Measurements from ENCODE around the gene C1orf105. TPM values are rescaled to one million over a fixed set of nuclear protein-coding genes. Genes with fewer than 3 reads are reported as not detected.
"Not testable (repeated sequence)": the region's sequence is repeated elsewhere in the genome, so short reads cannot be mapped to it uniquely, and the experiment has no call there.

Gene C1orf105, protein sequence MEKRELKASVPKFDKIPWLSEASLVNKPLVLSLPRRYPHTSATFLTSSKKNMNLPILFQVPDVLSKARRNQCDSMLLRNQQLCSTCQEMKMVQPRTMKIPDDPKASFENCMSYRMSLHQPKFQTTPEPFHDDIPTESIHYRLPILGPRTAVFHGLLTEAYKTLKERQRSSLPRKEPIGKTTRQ
- total RNA-seq = not detected
- polyA plus RNA-seq = not detected

DNA sequence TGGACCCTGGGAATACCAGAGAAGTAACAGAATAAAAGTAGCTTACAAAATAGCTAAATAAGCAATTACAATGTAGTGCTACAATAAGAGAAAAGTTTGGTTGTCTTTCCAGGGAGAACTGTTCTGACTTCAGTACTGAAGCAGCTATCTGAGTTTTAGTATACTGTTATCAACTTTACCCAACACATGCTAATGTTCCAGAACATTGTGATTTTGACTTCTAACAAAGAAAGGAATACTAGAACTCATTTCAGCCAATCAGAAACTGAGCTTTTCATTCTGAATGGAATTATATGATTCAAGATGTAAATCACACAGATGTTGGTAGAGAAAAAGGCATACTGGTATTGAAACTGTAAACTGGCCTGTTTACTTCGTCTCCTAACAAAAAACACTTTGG, at the start of gene C1orf105:
C1orf105 (plus strand) TSS at position 301 of the 400 bp plus-strand sequence. CDS start 201 bp downstream, outside the sequence.
- no peak within 1 kb of the TSS for H3K27ac Mint-ChIP-seq
- ATAC-seq (ENCODE audit: low read depth in 2 of 2) (no peak), DNase-seq (no peak)
- no peaks in the 10 kb centered on the region for H3K9me3 Mint-ChIP-seq
- H3K36me3 ChIP-seq (ENCODE audit: control insufficient read depth, insufficient read depth, low read length) = no peaks in the 10 kb centered on the region
- H3K27me3 Mint-ChIP-seq = no peaks in the 10 kb centered on the region
- no peaks in the 10 kb centered on the region for H3K36me3 Mint-ChIP-seq
- no peaks in the 10 kb centered on the region for H3K4me1 ChIP-seq (ENCODE audit: control insufficient read depth, insufficient read depth, low read length, poor library complexity, severe bottlenecking)
- no peak within 1 kb of the TSS for H3K27ac ChIP-seq (ENCODE audit: insufficient read depth, low read length, poor library complexity, severe bottlenecking)
- no peak within 1 kb of the TSS for H3K4me3 ChIP-seq (ENCODE audit: low read depth, low read length)
- no peak within 1 kb of the TSS for H3K4me3 Mint-ChIP-seq
- H3K9me3 ChIP-seq (ENCODE audit: control insufficient read depth in 2 of 2, low read length in 2 of 2) = no peaks in the 10 kb centered on the region
- H3K4me1 Mint-ChIP-seq = peaks cover 0 to 10% (median 4%) of the 10 kb centered on the region in 4 donors
- no peaks in the 10 kb centered on the region for H3K27me3 ChIP-seq (ENCODE audit: control insufficient read depth, insufficient read depth, low read length)

GRCh38 chr1:172371646-172372045, 48.8 kb upstream of the C1orf105 start:
- not testable (repeated sequence) for H3K36me3 ChIP-seq (ENCODE audit: control insufficient read depth, insufficient read depth, low read length); H3K4me3 ChIP-seq (ENCODE audit: low read depth, low read length); H3K27me3 Mint-ChIP-seq; H3K27ac ChIP-seq (ENCODE audit: insufficient read depth, low read length, poor library complexity, severe bottlenecking); H3K4me1 ChIP-seq (ENCODE audit: control insufficient read depth, insufficient read depth, low read length, poor library complexity, severe bottlenecking); H3K4me3 Mint-ChIP-seq; ATAC-seq (ENCODE audit: low read depth in 2 of 2); H3K27ac Mint-ChIP-seq; H3K27me3 ChIP-seq (ENCODE audit: control insufficient read depth, insufficient read depth, low read length); DNase-seq; H3K36me3 Mint-ChIP-seq
- peaks cover 2 to 25% (median 10%) of the 10 kb centered on the region in 7 donors for H3K9me3 Mint-ChIP-seq
- peaks cover 0 to 21% (median 15%) of the 10 kb centered on the region in 4 donors for H3K4me1 Mint-ChIP-seq
- peaks cover 9 to 13% of the 10 kb centered on the region in 2 experiments for H3K9me3 ChIP-seq (ENCODE audit: control insufficient read depth in 2 of 2, low read length in 2 of 2)

- no peak for DNase-seq
- Histone ChIP-seq H3K27me3 (ENCODE audit: control insufficient read depth, insufficient read depth, low read length) (no peaks in the 10 kb centered on the region), H3K9me3 (ENCODE audit: control insufficient read depth in 2 of 2, low read length in 2 of 2) (no peaks in the 10 kb centered on the region), H3K27ac (ENCODE audit: insufficient read depth, low read length, poor library complexity, severe bottlenecking) (no peak overlapping the region), H3K4me1 (ENCODE audit: control insufficient read depth, insufficient read depth, low read length, poor library complexity, severe bottlenecking) (no peaks in the 10 kb centered on the region), H3K36me3 (ENCODE audit: control insufficient read depth, insufficient read depth, low read length) (no peaks in the 10 kb centered on the region), H3K4me3 (ENCODE audit: low read depth, low read length) (no peak overlapping the region)
- Mint-ChIP-seq H3K4me3 (no peak overlapping the region), H3K27me3 (no peaks in the 10 kb centered on the region), H3K36me3 (no peaks in the 10 kb centered on the region), H3K4me1 (peaks cover 0 to 29% (median 18%) of the 10 kb centered on the region in 4 donors), H3K27ac (peak overlapping the region in 1 of 3 donors; percentile 38), H3K9me3 (peaks cover 0 to 5% (median 0%) of the 10 kb centered on the region in 7 donors)
- ATAC-seq (ENCODE audit: low read depth in 2 of 2) = no peak
These were observed 46.6 kb upstream of the C1orf105 start for GRCh38 chr1:172373864-172374263.

DNA sequence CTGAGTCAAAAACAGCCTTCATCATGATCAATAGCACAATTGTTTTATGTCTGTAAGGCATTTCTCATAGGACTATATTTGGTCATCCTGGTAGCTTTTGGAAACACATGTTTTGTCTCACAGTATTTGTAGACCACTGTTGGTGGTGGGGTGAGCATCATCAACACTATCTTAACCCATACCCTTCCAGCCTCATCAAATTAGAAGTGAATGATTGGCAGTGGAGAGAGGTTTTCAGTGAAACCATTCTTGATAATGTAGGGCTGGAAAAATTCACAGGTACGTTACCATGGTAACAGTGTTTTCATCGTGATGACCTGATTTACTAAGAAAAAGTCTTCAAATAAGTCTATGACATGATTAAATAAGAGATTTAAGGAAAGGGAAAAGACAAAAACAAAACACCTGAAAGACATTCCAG, 45.3 kb upstream of the C1orf105 start:
- H3K27me3 ChIP-seq (ENCODE audit: control insufficient read depth, insufficient read depth, low read length) = no peaks in the 10 kb centered on the region
- no peaks in the 10 kb centered on the region for H3K36me3 Mint-ChIP-seq
- no peak overlapping the region for H3K4me3 ChIP-seq (ENCODE audit: low read depth, low read length)
- H3K36me3 ChIP-seq (ENCODE audit: control insufficient read depth, insufficient read depth, low read length) = no peaks in the 10 kb centered on the region
- H3K4me1 ChIP-seq (ENCODE audit: control insufficient read depth, insufficient read depth, low read length, poor library complexity, severe bottlenecking) = peaks cover 6% of the 10 kb centered on the region
- H3K9me3 ChIP-seq (ENCODE audit: control insufficient read depth in 2 of 2, low read length in 2 of 2) = no peaks in the 10 kb centered on the region
- H3K27ac ChIP-seq (ENCODE audit: insufficient read depth, low read length, poor library complexity, severe bottlenecking) = no peak overlapping the region
- peak overlapping the region in 2 of 3 donors; percentile 51 to 65 for H3K27ac Mint-ChIP-seq
- ATAC-seq (ENCODE audit: low read depth in 2 of 2) (no peak), DNase-seq (no peak)
- H3K4me3 Mint-ChIP-seq = peak overlapping the region in 1 of 4 donors; percentile 5
- peaks cover under 1 to 38% (median 24%) of the 10 kb centered on the region in 4 donors for H3K4me1 Mint-ChIP-seq
- H3K9me3 Mint-ChIP-seq = peaks cover 0 to 5% (median 0%) of the 10 kb centered on the region in 7 donors
- H3K27me3 Mint-ChIP-seq = no peaks in the 10 kb centered on the region

DNA sequence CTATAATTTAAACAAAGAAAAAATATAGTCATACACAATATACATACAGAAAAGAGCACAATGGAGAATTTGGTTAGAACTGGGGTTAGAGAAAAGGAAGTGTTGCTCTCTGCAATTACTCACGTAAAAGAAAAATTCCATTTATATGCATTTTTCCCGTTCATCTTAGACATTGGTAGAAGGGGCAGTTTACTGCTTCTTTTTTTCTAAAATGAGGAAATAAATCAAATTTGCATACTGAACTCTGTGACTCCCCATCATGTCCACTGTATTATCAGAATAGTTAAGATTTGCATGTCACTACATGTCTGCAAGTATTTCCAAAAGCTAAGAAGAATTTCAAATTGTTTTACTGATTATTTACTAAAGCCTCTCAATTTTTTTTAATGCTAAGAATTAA, 44.1 kb upstream of the C1orf105 start:
- Mint-ChIP-seq H3K9me3 (peaks cover 0 to 2% (median 0%) of the 10 kb centered on the region in 7 donors), H3K27ac (no peak overlapping the region), H3K4me1 (peaks cover 10 to 49% (median 34%) of the 10 kb centered on the region in 4 donors), H3K36me3 (no peaks in the 10 kb centered on the region), H3K27me3 (peaks cover 4% of the 10 kb centered on the region), H3K4me3 (no peak overlapping the region)
- Histone ChIP-seq H3K4me1 (ENCODE audit: control insufficient read depth, insufficient read depth, low read length, poor library complexity, severe bottlenecking) (peaks cover 11% of the 10 kb centered on the region), H3K4me3 (ENCODE audit: low read depth, low read length) (no peak overlapping the region), H3K36me3 (ENCODE audit: control insufficient read depth, insufficient read depth, low read length) (no peaks in the 10 kb centered on the region), H3K27ac (ENCODE audit: insufficient read depth, low read length, poor library complexity, severe bottlenecking) (no peak overlapping the region), H3K9me3 (ENCODE audit: control insufficient read depth in 2 of 2, low read length in 2 of 2) (no peaks in the 10 kb centered on the region), H3K27me3 (ENCODE audit: control insufficient read depth, insufficient read depth, low read length) (no peaks in the 10 kb centered on the region)
- ATAC-seq (ENCODE audit: low read depth in 2 of 2) (no peak), DNase-seq (no peak)

DNA sequence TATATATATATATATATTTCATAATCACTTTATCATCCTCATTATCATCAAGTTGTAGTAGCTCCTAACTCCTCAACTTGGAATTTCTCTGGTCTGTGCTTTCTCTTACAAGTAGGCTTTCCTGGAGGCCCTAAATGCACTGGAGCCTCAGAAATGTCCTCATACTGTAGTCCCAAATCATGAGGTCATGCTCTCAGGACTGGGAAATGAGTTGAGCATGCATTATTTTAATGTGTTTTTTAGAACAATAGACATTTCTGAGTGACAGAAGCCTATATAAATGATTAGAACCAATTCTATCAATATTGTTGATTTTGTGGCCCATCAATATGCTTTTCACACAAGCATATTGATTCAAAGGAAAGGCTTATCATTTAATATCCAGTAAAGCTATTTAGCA, 42.9 kb upstream of the C1orf105 start:
- Mint-ChIP-seq H3K27ac (no peak overlapping the region), H3K9me3 (peaks cover 0 to 2% (median 0%) of the 10 kb centered on the region in 7 donors), H3K27me3 (peaks cover 4% of the 10 kb centered on the region), H3K36me3 (no peaks in the 10 kb centered on the region), H3K4me3 (no peak overlapping the region), H3K4me1 (peaks cover 10 to 60% (median 38%) of the 10 kb centered on the region in 4 donors)
- no peaks in the 10 kb centered on the region for H3K36me3 ChIP-seq (ENCODE audit: control insufficient read depth, insufficient read depth, low read length)
- H3K4me1 ChIP-seq (ENCODE audit: control insufficient read depth, insufficient read depth, low read length, poor library complexity, severe bottlenecking) = peaks cover 16% of the 10 kb centered on the region
- DNase-seq = no peak
- no peaks in the 10 kb centered on the region for H3K27me3 ChIP-seq (ENCODE audit: control insufficient read depth, insufficient read depth, low read length)
- H3K9me3 ChIP-seq (ENCODE audit: control insufficient read depth in 2 of 2, low read length in 2 of 2) = no peaks in the 10 kb centered on the region
- no peak for ATAC-seq (ENCODE audit: low read depth in 2 of 2)
- H3K27ac ChIP-seq (ENCODE audit: insufficient read depth, low read length, poor library complexity, severe bottlenecking) = no peak overlapping the region
- no peak overlapping the region for H3K4me3 ChIP-seq (ENCODE audit: low read depth, low read length)

DNA sequence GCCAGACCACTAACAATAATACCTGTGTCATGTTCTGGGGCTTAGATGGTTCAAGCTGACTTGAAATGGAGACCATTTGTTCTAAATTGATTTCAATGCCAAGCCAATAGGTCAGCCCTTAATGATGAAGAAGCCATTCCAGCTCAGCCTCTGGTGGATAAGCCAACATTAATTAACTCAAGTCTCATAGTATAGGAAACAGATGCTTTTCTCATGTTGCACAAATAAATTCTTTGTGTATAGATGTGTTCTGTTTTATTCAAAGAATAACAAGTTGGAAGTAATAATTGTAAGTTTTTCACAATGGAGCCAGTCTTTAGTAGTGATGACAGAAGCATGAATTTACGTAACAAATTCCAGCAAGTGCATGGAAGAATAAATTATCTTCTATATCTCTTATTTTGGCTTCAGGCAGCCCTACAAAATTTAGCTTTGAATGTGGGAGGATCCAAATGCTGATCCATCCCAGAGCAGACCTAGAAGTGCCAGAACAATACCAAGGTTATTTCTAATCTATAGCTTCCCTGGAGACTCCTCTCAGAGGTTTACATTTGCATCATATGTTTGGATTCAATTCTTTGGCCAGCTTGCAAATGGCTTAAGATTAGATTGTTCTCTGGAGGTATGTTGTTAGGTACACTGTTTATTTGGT, 42.2 kb upstream of the C1orf105 start:
- Mint-ChIP-seq H3K27ac (peak overlapping the region; percentile 34 to 65 (median 38)), H3K27me3 (peaks cover 4% of the 10 kb centered on the region), H3K36me3 (no peaks in the 10 kb centered on the region), H3K4me3 (peak overlapping the region in 1 of 4 donors; percentile 81), H3K9me3 (no peaks in the 10 kb centered on the region), H3K4me1 (peaks cover 10 to 63% (median 38%) of the 10 kb centered on the region in 4 donors)
- Histone ChIP-seq H3K4me3 (ENCODE audit: low read depth, low read length) (no peak overlapping the region), H3K27me3 (ENCODE audit: control insufficient read depth, insufficient read depth, low read length) (no peaks in the 10 kb centered on the region), H3K27ac (ENCODE audit: insufficient read depth, low read length, poor library complexity, severe bottlenecking) (no peak overlapping the region), H3K36me3 (ENCODE audit: control insufficient read depth, insufficient read depth, low read length) (no peaks in the 10 kb centered on the region), H3K9me3 (ENCODE audit: control insufficient read depth in 2 of 2, low read length in 2 of 2) (no peaks in the 10 kb centered on the region), H3K4me1 (ENCODE audit: control insufficient read depth, insufficient read depth, low read length, poor library complexity, severe bottlenecking) (peaks cover 16% of the 10 kb centered on the region)
- DNase-seq (no peak), ATAC-seq (ENCODE audit: low read depth in 2 of 2) (no peak)

All from CD4-positive, CD25-positive, alpha-beta regulatory T cell (primary cell).